Measurements from ENCODE around the gene PCDHGA4.

DNA sequence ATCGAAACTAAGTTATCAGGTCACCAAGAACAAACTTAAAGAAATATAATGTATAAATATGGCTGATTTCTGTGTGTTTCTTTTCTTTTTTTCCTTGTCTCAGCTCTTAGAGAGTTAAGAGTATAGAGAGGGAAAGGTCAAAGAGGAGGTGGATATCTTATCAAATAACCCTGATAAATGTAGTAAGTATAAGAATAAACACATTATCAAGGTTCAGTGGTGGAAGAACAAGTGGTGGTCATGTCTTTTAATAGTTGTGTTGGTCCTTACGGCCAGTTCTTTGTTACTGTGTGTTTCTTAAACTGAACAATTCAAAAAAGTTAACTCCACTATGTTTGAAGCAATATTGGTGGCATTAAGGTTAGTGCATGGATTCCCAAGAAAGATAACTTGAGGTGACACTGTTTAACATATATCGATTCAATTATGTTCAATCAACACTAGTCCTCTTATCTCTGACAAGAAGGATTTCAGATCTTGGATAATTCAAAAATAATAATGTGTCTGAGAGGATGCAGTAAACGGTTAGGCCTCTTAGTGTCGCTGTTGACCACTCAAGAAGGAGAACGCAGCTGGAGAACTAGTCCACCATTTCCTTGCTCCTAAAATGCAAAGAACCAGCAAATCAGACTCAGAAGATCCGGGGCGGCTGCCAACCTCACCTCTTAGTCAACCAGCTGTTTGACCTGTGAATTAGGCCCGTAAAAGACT lies 11.4 kb upstream of the PCDHGA4 start, which contains the start of gene PCDHGA3:
- no peak for TF ChIP-seq EP300 (IDR thresholded peaks at IDR 0.05)
- TF ChIP-seq, protein P1, sequence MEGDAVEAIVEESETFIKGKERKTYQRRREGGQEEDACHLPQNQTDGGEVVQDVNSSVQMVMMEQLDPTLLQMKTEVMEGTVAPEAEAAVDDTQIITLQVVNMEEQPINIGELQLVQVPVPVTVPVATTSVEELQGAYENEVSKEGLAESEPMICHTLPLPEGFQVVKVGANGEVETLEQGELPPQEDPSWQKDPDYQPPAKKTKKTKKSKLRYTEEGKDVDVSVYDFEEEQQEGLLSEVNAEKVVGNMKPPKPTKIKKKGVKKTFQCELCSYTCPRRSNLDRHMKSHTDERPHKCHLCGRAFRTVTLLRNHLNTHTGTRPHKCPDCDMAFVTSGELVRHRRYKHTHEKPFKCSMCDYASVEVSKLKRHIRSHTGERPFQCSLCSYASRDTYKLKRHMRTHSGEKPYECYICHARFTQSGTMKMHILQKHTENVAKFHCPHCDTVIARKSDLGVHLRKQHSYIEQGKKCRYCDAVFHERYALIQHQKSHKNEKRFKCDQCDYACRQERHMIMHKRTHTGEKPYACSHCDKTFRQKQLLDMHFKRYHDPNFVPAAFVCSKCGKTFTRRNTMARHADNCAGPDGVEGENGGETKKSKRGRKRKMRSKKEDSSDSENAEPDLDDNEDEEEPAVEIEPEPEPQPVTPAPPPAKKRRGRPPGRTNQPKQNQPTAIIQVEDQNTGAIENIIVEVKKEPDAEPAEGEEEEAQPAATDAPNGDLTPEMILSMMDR (IDR thresholded peaks at IDR 0.05): no peak
